Central memory CD8-positive, alpha-beta T cell (primary cell): ENCODE results near the gene CRP.
"Not testable (repeated sequence)": the region's sequence is repeated elsewhere in the genome, so short reads cannot be mapped to it uniquely, and the experiment has no call there.

Source experiments
- ATAC-seq: fragments of 150-1000 bp; cut with Tn5 transposase; replicated peaks from 2 replicates; pipeline ENCODE4 v1.10.0; 2022; ENCODE audit warnings: mild to moderate bottlenecking, moderate FRiP score, moderate number of reproducible peaks; ENCODE audit not compliant: poor library complexity, severe bottlenecking; ENCODE audit errors: extremely low read depth
- DNase-seq, 2 donors: peaks; one replicate each; pipeline ENCODE4 v3.0.0; 2021; ENCODE audit warnings: low spot score in 2 of 2
- H3K27ac Mint-ChIP-seq: one replicate; pipeline ENCODE4 v1.8.0; 2022; ENCODE audit warnings: low read depth, mild to moderate bottlenecking, moderate library complexity, mixed read lengths
- H3K27me3 Mint-ChIP-seq: one replicate; pipeline ENCODE4 v1.8.0; 2022; ENCODE audit warnings: mixed read lengths
- H3K36me3 Mint-ChIP-seq: one replicate; pipeline ENCODE4 v1.8.0; 2022; ENCODE audit warnings: mild to moderate bottlenecking, moderate library complexity, mixed read lengths; ENCODE audit not compliant: insufficient read depth
- H3K4me1 Mint-ChIP-seq: one replicate; pipeline ENCODE4 v1.8.0; 2022; ENCODE audit warnings: mixed read lengths
- H3K4me3 Mint-ChIP-seq: one replicate; pipeline ENCODE4 v1.8.0; 2022; ENCODE audit warnings: mild to moderate bottlenecking, moderate library complexity, mixed read lengths
- H3K9me3 Mint-ChIP-seq: one replicate; pipeline ENCODE4 v1.8.0; 2022; ENCODE audit warnings: mixed read lengths

Gene CRP

DNA sequence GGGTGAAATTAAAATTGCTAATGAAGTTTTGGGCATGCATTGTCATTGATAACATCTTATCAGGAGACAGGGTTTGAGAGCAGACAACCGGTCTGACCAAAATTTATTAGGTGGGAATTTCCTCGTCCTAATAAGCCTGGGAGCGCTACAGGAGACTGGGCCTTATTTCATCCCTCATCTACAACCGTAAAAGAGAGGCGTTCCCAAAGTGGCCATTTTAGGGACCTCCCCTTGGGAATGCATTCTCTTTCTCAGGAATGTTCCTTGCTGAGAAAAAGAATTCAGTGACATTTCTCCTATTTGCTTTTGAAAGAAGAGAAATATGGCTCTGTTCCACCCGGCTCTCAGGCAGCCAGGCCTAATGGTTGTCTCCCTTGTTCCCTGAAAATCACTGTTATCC is 8.8 kb upstream of the CRP start:
- not testable (repeated sequence) for H3K4me1 Mint-ChIP-seq, H3K27ac Mint-ChIP-seq, H3K36me3 Mint-ChIP-seq, DNase-seq, ATAC-seq, H3K4me3 Mint-ChIP-seq
- Mint-ChIP-seq H3K9me3 (peaks cover 20% of the 10 kb centered on the region), H3K27me3 (peaks cover 53% of the 10 kb centered on the region)

DNA sequence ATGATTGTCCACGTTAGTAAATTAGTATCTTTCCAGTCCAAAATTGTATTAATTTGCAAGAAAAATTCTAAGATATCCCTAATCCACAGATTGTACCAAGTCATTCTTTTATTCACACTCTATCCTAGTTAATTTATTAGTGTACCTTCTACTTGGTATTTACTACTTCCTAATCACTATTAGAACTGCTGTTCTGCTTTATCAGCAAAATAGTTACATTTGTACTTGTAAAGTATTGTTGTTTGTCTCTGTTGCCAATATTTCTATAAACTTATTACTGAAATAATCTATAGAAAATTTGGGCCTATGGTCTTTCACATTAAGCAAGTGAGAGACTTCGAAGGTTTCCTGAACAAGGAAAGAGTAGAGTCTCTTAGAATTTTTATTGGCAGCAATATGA is 5.6 kb upstream of the CRP start:
- ATAC-seq (no peak), DNase-seq (no peak)
- Mint-ChIP-seq H3K9me3 (peaks cover 31% of the 10 kb centered on the region), H3K36me3 (peaks cover 2% of the 10 kb centered on the region), H3K27ac (no peak overlapping the region), H3K27me3 (peaks cover 53% of the 10 kb centered on the region), H3K4me3 (no peak overlapping the region), H3K4me1 (no peaks in the 10 kb centered on the region)

DNA sequence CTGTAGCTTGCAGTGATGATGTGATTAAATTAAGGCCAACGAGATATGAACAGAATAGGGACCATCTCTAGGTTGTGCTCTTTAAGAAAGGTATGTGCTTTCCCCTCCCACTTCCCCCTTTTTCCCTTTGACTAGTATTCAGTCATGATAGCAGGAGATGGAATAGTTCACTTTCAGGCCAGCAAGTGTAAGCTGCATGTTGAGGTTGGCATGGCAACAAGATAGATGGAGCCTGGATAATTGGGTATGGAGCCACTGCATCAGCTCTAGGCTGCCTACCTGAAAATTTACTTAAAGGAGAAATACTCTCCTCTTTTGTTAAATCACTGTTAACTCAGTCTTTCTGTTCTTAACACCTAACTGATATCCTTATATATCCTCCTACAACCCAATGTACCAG is 1.5 kb upstream of the CRP start:
- H3K9me3 Mint-ChIP-seq: peaks cover 19% of the 10 kb centered on the region
- peaks cover 2% of the 10 kb centered on the region for H3K36me3 Mint-ChIP-seq
- no peaks in the 10 kb centered on the region for H3K4me1 Mint-ChIP-seq
- H3K27ac Mint-ChIP-seq: no peak overlapping the region
- no peak for ATAC-seq
- DNase-seq: no peak
- H3K4me3 Mint-ChIP-seq: no peak overlapping the region
- peaks cover 76% of the 10 kb centered on the region for H3K27me3 Mint-ChIP-seq

DNA sequence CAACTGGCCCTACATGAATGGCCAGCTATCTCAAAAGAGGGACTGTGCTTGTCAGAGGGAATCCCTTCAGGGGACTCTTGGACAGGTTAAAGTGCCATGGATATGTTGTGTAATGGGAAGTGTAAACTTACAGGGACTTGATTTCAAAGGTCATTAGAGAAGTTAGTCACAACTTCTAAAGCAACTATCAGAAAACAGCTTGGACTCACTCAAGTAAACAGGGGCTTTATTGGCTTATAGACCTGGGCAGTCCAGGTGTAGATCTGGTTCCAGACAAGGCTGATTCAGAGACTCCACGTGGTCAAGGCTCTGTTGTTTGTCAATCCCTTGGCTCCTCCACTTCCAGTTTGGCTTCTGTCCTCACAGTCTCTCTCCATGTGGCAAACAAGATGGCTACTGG is 2.3 kb downstream of the CRP start:
- Mint-ChIP-seq H3K36me3 (peaks cover 1% of the 10 kb centered on the region), H3K27me3 (peaks cover 44% of the 10 kb centered on the region), H3K4me3 (no peak overlapping the region), H3K27ac (no peak overlapping the region), H3K9me3 (peaks cover 2% of the 10 kb centered on the region), H3K4me1 (no peaks in the 10 kb centered on the region)
- ATAC-seq: no peak
- DNase-seq: no peak

DNA sequence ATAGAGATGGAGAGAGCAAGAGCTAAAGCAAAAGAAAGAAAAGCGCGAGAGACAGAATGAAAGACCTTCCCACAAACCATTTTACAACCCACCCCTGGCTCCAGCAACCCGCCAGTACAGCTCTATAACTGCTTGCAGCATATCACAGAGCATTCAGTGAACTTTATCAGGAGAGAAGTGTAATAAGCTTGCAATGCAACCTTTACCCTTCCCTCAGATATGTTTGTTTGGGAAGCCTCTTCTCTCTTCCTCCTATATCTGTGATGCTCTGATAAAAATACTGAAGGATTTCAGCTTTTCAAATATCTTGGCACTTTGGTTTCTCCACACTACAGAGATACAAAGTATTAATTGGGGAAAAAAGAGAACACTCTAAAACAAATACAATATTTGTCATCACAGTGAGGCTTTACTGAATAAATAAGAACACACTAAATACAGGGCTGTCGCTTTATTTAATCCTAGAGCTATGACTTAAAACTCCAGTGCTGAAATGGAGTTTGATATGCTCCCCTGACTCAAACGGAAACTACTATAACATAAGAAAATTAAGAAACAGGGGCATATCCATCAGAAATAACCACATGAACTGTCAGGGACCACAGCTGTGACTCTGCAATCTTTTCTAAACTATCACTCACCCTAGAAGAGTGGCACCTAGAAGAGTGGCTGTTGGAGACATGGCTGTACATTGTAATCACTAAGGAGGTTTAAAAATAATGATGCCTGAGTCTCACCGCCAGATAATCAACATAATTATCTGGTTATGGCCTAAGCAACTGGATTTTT is 6.7 kb downstream of the CRP start:
- DNase-seq (no peak), ATAC-seq (no peak)
- Mint-ChIP-seq H3K4me3 (no peak overlapping the region), H3K4me1 (no peaks in the 10 kb centered on the region), H3K27me3 (peaks cover 30% of the 10 kb centered on the region), H3K9me3 (no peaks in the 10 kb centered on the region), H3K36me3 (peaks cover 1% of the 10 kb centered on the region), H3K27ac (no peak overlapping the region)

DNA sequence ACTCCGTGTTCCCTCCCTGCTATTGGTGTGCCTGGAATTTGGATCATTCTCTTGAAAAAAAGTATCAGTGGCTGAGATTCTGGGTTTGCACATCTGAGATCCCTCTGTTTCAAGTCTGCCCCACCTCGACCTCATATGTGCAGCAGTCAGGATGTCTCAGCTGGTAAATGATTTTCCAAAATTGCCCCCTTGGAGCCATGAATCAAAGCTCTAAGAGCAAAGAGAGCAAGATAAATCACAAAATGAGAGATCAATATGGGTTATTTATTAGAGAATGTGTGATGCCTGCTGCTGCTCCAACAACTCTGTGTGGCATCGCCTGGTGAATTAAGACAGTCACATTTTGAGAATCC is 8.5 kb downstream of the CRP start:
- Mint-ChIP-seq H3K27ac (no peak overlapping the region), H3K4me1 (no peaks in the 10 kb centered on the region), H3K4me3 (no peak overlapping the region), H3K9me3 (no peaks in the 10 kb centered on the region), H3K27me3 (peaks cover 38% of the 10 kb centered on the region), H3K36me3 (peaks cover 1% of the 10 kb centered on the region)
- ATAC-seq (no peak), DNase-seq (no peak)

DNA sequence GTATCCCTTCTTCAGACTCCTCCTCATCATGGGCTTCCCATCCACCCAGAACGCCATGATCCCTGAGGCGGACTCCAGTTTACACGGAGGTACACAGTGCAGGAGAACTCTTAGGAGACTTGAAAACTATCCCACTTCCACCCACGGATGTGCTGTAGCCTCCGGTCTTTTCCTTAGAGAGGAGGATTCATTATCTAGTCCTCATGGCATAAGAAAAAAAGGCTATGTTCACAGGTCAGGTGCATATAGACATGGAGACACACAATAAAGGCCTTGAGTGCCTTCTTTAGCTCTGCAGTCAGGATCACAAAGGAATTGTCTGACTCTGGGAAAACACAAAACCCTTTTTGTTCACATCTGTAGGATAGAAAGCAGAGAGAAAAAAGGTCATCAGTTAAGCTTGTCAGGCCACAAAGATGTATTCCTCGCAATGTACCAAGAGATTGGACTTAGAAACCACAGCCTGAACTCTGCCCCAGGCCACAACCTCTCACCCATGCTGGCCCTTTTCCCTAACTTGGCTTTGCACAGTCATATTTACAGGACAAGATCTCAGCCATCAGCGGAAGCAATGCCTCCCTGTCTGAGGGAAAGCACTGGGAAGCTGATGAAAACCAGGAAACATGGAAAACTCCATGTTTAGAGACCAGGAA is 9.0 kb downstream of the CRP start:
- H3K4me3 Mint-ChIP-seq: no peak overlapping the region

DNA sequence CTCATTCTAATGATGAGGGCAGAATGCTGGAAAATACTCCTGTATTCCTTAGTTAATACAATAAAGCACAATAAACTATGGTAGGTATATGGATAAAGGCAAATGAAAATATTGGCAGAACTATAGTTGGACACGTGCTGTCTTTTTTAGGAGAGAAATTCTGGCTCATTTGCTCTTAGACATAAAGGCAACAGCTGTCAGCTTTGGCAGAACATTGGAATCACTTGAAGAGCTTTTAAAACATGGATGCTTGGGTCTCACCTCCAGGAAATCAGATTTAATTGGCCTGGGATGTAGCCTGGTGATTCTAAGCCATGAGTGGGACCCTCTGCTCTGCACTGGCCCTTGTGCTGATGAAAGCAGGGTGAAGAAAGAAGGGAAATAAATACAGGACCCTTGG is 9.9 kb downstream of the CRP start:
- H3K27ac Mint-ChIP-seq: no peak overlapping the region
- no peaks in the 10 kb centered on the region for H3K36me3 Mint-ChIP-seq
- H3K4me1 Mint-ChIP-seq: no peaks in the 10 kb centered on the region
- ATAC-seq: no peak
- H3K4me3 Mint-ChIP-seq: no peak overlapping the region
- H3K9me3 Mint-ChIP-seq: no peaks in the 10 kb centered on the region
- DNase-seq: no peak
- H3K27me3 Mint-ChIP-seq: peaks cover 38% of the 10 kb centered on the region

More for the DNA sequence above, 9.0 kb downstream of the CRP start:
- H3K36me3 Mint-ChIP-seq: peaks cover 1% of the 10 kb centered on the region
- peaks cover 38% of the 10 kb centered on the region for H3K27me3 Mint-ChIP-seq
- H3K9me3 Mint-ChIP-seq: no peaks in the 10 kb centered on the region
- H3K27ac Mint-ChIP-seq: no peak overlapping the region
- no peaks in the 10 kb centered on the region for H3K4me1 Mint-ChIP-seq
- no peak for DNase-seq
- no peak for ATAC-seq

DNA sequence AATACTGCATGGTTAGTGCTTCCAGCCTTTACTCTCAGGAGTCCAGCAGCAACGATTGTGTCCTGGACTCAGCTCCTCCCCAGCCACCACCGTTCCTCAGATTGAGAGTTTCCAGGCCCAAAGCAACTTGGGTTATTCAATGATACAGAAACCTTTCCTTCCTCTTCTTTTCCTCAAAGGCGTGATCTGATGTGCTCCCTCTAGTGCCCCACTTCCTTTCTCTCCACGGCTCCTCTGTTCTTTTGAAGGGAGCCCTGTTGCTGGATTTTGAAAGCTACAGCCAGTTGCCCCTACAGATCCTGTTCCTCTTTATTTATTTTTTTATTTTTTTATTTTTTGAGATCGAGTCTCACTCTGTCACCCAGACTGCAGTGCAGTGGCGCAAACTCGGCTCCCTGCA is 14.1 kb downstream of the CRP start:
- Mint-ChIP-seq H3K4me1 (no peaks in the 10 kb centered on the region), H3K36me3 (no peaks in the 10 kb centered on the region), H3K9me3 (no peaks in the 10 kb centered on the region), H3K4me3 (no peak overlapping the region), H3K27ac (no peak overlapping the region), H3K27me3 (peaks cover 50% of the 10 kb centered on the region)
- ATAC-seq (no peak), DNase-seq (no peak)

DNA sequence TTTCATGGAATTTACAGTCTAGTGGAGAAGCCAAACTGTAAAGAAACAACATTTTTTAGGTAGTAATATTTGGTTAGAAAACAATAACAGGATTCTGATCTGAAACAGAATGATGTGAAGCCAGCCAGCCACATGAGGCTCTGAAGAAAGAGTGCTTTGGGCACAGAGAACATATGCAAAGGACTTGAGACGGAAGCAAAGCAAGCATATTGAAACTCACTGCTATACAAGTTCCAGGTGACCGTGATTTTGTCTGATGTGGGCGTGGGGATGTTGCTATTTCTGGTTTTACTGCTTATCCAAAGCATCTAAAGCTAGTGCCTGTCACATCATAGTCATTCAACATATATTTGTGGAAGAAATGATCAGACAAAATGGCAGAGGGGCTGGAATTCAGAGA is 14.7 kb downstream of the CRP start:
- no peak overlapping the region for H3K27ac Mint-ChIP-seq
- DNase-seq (no peak), ATAC-seq (no peak)
- H3K4me1 Mint-ChIP-seq: no peaks in the 10 kb centered on the region
- H3K27me3 Mint-ChIP-seq: peaks cover 50% of the 10 kb centered on the region
- no peaks in the 10 kb centered on the region for H3K36me3 Mint-ChIP-seq
- H3K4me3 Mint-ChIP-seq: no peak overlapping the region
- H3K9me3 Mint-ChIP-seq: no peaks in the 10 kb centered on the region

DNA sequence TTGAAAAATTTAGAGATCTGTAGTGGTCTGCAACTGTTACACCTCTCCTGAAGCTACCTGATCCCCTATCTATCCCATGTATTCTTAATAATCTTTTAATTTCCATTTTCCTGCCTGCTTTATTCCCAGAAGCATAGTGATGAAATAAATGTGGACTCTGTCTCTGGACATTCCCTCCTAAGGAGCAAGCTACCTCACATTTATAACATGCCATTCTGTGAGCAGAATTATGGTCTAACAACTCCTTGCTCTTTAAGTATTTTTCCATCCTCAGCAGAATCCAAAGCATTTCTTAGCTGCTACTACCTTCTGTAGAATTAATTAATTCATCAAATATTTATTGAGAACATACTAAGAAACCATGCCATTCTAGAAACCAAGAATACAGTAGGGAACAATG is 15.1 kb downstream of the CRP start:
- peaks cover 48% of the 10 kb centered on the region for H3K27me3 Mint-ChIP-seq
- ATAC-seq: no peak
- H3K4me3 Mint-ChIP-seq: no peak overlapping the region
- no peaks in the 10 kb centered on the region for H3K9me3 Mint-ChIP-seq
- H3K4me1 Mint-ChIP-seq: no peaks in the 10 kb centered on the region
- H3K27ac Mint-ChIP-seq: no peak overlapping the region
- DNase-seq: no peak
- no peaks in the 10 kb centered on the region for H3K36me3 Mint-ChIP-seq

DNA sequence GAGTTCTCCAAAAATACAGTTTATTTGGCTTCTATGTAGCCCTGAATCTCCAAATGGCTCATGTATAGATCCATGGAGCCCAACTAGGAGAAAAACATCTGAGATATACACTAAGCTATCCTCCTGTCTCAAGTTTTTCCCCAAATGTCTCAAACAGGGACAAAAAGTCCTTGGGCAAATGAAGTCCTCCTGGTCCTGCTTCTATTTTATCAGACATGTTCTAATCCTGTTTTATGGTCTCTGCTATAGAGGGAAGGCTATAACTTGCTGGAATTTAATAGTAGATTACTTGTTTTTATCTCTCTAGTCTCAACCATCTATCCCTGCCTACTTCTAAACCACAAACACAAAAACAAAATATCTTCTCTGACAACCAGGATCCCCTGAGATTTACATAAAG is 26.9 kb downstream of the CRP start:
- Mint-ChIP-seq H3K27me3 (peaks cover 53% of the 10 kb centered on the region), H3K4me3 (no peak overlapping the region), H3K27ac (no peak overlapping the region), H3K36me3 (no peaks in the 10 kb centered on the region), H3K4me1 (no peaks in the 10 kb centered on the region), H3K9me3 (no peaks in the 10 kb centered on the region)
- DNase-seq (no peak), ATAC-seq (no peak)

DNA sequence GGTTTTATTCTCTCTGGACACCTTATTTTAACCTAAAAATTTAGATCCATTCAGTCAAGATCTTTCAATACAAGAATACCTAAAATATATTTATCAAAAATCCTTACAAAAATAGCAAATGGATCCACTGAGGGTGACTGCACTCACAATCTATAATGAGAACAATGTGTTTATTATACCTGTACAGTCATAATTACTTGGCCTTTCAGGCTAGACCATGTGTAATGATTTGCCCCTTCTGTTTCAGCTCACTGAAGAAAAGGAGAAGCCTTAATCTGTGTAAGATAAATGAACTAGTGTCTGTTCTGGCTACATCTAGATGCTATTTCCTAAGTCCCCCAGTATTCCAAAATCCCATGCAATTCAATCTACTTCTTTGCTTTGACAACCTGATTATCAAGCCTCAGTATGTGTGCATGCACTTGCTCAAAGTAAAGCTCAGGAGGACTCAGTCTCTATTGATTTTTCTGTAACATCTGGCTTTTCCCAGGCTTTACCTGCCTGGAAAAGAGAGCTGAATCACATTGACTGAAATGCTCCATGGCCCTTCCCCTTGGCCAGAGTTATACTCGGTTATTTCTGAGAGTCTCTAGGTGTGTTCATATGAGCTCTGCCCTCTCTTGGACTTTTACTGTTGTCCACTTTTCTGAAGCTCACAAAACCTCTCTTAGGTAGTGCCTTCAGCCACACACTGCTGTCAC is 27.6 kb downstream of the CRP start:
- no peaks in the 10 kb centered on the region for H3K4me1 Mint-ChIP-seq
- H3K27ac Mint-ChIP-seq: no peak overlapping the region
- DNase-seq: no peak
- no peak overlapping the region for H3K4me3 Mint-ChIP-seq
- no peaks in the 10 kb centered on the region for H3K36me3 Mint-ChIP-seq
- no peaks in the 10 kb centered on the region for H3K9me3 Mint-ChIP-seq
- peaks cover 46% of the 10 kb centered on the region for H3K27me3 Mint-ChIP-seq
- ATAC-seq: no peak
